Vagina (tissue), 2 donors: ENCODE results near the gene COL23A1.

Experiments
- CTCF ChIP-seq, 3 experiments: fragments of 450-650 bp in 2 of 3; fragments of 200-600 bp in 1 of 3; sonication (generic) in 1 of 3; IDR thresholded peaks; one replicate each; pipeline ENCODE4 v1.5.1; 2017 to 2019; ENCODE audit warnings: antibody characterized with exemption in 3 of 3, mild to moderate bottlenecking in 2 of 3, moderate library complexity in 2 of 3
- POLR2A ChIP-seq, 2 donors: fragments of 450-650 bp; IDR thresholded peaks; one replicate each; pipeline ENCODE4 v1.6.1; 2017; ENCODE audit warnings: antibody characterized with exemption in 2 of 2, mild to moderate bottlenecking in 2 of 2, moderate library complexity in 2 of 2

GRCh38 chr5:178398901-178399700 lies 191.1 kb downstream of the COL23A1 start:
- TF ChIP-seq CTCF (IDR thresholded peaks at IDR 0.05) (no peak), POLR2A (IDR thresholded peaks at IDR 0.05) (no peak)
